Thyroid gland (tissue), 4 donors: ENCODE measurements around the gene C1QB.

Source experiments
- CTCF ChIP-seq, 6 experiments: fragments of 200-600 bp in 3 of 6; fragments of 450-650 bp in 3 of 6; sonication (generic) in 3 of 6; IDR thresholded peaks; one replicate each; pipeline ENCODE4 v1.5.1; 2016 to 2019; ENCODE audit warnings: antibody characterized with exemption in 6 of 6, mild to moderate bottlenecking in 2 of 6, inconsistent platforms in 1 of 6, moderate library complexity in 1 of 6
- POLR2A ChIP-seq, 2 donors: fragments of 450-650 bp; IDR thresholded peaks; one replicate each; pipeline ENCODE4 v1.6.1; 2017; ENCODE audit warnings: antibody characterized with exemption in 2 of 2, mild to moderate bottlenecking in 2 of 2, moderate library complexity in 1 of 2

- TF ChIP-seq CTCF (IDR thresholded peaks at IDR 0.05) (no peak), POLR2A (IDR thresholded peaks at IDR 0.05) (no peak)
These were observed 7.1 kb upstream of the C1QB start for GRCh38 chr1:22645931-22646330.
